Gastrocnemius medialis (tissue), 4 donors: ENCODE results near the gene CEP290.

Experiments used
- POLR2A ChIP-seq, 2 donors: fragments of 450-650 bp; IDR thresholded peaks; one replicate each; pipeline ENCODE4 v1.6.1; 2017; ENCODE audit warnings: antibody characterized with exemption in 2 of 2, mild to moderate bottlenecking in 2 of 2, moderate library complexity in 2 of 2
- TF ChIP-seq, protein P1 (sequence below), 5 experiments: fragments of 450-650 bp in 3 of 5; fragments of 200-600 bp in 2 of 5; sonication (generic) in 2 of 5; IDR thresholded peaks in 4 of 5; conservative IDR thresholded peaks in 1 of 5; 1 replicate in 4 of 5; 2 replicates in 1 of 5; pipeline ENCODE4 v1.5.1; 2016 to 2019; ENCODE audit warnings: antibody characterized with exemption in 5 of 5, mild to moderate bottlenecking in 3 of 5, moderate library complexity in 3 of 5

DNA sequence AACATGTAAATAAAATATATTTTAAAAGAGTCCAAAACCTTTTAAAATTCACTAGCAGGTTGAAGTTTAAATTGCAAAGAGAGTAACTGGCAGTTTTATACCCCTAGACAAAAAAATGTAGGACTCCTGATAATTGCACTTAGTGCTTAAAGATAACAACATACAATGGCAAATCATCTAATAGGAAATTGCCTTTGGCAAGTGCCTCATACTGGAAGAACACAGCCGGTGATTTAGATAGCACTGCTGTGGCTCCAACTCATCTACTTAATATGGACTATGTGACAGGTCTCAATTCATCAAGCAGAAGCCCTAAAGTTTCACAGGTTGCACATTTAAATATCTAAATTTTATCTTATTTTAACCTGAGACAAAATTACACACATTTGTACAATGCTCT, 126.1 kb downstream of the CEP290 start:
- TF ChIP-seq, protein P1, sequence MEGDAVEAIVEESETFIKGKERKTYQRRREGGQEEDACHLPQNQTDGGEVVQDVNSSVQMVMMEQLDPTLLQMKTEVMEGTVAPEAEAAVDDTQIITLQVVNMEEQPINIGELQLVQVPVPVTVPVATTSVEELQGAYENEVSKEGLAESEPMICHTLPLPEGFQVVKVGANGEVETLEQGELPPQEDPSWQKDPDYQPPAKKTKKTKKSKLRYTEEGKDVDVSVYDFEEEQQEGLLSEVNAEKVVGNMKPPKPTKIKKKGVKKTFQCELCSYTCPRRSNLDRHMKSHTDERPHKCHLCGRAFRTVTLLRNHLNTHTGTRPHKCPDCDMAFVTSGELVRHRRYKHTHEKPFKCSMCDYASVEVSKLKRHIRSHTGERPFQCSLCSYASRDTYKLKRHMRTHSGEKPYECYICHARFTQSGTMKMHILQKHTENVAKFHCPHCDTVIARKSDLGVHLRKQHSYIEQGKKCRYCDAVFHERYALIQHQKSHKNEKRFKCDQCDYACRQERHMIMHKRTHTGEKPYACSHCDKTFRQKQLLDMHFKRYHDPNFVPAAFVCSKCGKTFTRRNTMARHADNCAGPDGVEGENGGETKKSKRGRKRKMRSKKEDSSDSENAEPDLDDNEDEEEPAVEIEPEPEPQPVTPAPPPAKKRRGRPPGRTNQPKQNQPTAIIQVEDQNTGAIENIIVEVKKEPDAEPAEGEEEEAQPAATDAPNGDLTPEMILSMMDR (IDR thresholded peaks at IDR 0.05 in 4 of 5, conservative IDR thresholded peaks at IDR 0.05 in 1 of 5), result no peak
- no peak for TF ChIP-seq POLR2A (IDR thresholded peaks at IDR 0.05)
